Esophagus mucosa (tissue), 1 donor: ENCODE results near the gene APBB1. TPM values are rescaled to one million over a fixed set of nuclear protein-coding genes. Genes with fewer than 3 reads are reported as not detected.
A peak's percentile ranks its signal among the peaks of the same experiment; 100 is the strongest.
"Not testable (repeated sequence)": the region's sequence is repeated elsewhere in the genome, so short reads cannot be mapped to it uniquely, and the experiment has no call there.

ENCODE experiments used
- ATAC-seq: fragments of 200-7000 bp; cut with Tn5 transposase; one replicate; pipeline ENCODE4 v1.9.1; 2020
- total RNA-seq: library from RNA; stranded (reverse); gene quantifications from one replicate; pipeline ENCODE4 v1.2.4, GENCODE V29; 2023
- donor health status: DM: yes; HTN: yes; CAD: no.

APBB1 gene
- total RNA-seq, 1 donor from 2014 or later, result 2.6 TPM

GRCh38 chr11:6415797-6416196 is 3.1 kb downstream of the APBB1 start:
- no peak for ATAC-seq

GRCh38 chr11:6414874-6415328 is 4.0 kb downstream of the APBB1 start:
- no peak for ATAC-seq

DNA sequence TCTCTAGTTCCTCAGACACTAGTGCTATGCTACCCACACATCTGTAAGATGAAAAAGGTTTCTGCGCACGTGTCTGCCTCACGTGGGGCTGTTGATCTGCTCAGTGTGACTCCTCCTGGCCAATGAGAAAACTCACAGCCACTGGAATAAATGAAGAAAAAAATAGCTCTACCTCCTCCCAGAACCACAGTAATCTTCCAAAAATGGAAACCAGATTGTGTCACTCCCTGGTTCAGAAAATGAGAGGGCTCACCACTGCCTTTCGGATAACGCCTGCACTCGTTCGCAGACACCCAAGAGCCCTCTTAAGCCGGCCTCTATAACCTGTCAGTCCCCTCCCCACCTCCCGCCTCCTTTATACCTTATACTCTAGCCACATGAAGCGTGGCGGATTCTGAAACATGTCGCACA is 5.1 kb downstream of the APBB1 start:
- no peak for ATAC-seq

- no peak for ATAC-seq
These were observed 7.3 kb downstream of the APBB1 start for GRCh38 chr11:6411594-6412031.

- ATAC-seq, result peak; percentile 14
These were observed 8.0 kb downstream of the APBB1 start for GRCh38 chr11:6410695-6411430.

GRCh38 chr11:6406370-6406769 is 12.5 kb downstream of the APBB1 start:
- no peak for ATAC-seq

- no peak for ATAC-seq
These were observed 13.0 kb downstream of the APBB1 start for GRCh38 chr11:6405846-6406245.

- no peak for ATAC-seq
These were observed 13.7 kb downstream of the APBB1 start for GRCh38 chr11:6405052-6405667.

DNA sequence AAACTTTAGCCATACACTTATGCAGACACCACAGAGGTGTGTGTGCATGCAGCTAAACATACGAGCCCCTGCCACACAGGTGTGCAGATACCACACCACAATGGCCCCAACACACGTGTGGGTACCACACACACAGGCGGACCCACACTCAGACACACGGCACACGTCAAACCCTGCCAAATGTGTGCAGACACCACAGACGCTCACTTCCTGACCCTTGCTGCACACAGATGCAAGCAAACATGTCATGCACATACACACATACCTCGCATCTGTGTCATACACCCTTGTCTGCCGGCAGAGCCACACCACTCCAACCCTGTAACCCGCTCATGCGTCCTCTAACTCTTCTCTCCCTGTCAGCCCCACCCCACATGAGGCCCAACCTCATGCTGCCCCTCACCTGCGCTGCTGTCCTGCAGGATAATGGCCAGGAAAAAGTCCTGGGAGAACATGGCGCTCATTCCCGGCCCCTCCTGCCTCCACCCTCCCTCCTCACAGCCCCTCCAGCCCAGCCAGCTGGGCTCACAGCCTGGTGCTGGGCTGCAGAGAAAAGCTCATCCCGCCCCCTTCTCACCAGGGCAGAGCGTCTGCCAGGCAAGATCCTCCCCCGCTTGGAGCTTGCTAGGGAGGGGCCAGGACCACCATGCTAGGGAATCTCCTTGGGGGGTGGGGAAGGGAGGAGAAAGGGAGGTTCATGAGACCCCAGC is 14.4 kb downstream of the APBB1 start:
- no peak for ATAC-seq

- ATAC-seq, result no peak
These were observed 15.4 kb downstream of the APBB1 start for GRCh38 chr11:6403539-6403938.

DNA sequence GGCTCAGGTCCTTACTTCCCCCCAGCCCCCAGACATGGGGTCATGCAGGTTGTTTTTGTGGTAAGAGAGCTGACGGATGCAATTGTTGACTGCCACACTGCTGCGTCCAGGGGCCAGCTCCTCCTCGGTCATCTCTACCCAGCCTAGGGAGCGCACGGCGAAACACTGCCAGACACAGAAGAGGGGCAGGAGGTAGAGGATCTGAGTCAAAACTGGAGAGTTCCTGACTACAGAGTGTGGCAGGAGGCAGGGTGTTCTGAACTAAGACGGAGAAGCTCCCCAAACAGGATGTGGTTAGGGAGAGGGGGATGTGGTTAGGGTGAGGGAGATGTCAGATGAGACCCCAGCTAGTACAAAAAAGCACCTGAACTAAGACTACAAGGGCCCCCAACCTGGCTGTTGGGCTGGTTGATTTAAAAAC is 16.3 kb downstream of the APBB1 start:
- peak; percentile 47 for ATAC-seq

DNA sequence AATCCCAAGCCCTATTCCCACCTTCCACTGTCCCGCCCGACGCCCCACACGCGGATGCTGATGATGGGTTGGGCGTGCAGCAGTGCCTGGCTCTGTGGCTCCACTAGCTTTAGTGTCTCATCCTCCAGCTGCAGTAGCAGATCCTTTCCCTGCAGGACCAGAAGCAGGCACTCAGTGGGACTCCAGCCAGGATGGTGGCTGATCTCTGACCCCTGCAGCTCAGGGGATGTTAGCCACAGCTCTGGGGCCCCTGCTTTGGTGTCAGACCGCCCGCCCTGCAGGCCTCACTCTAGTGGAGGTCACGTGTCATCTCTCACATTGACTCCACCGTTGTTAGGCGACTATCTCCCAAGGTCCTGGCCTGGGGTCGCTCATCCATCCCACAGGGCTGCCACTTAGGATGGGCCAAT is 16.8 kb downstream of the APBB1 start:
- no peak for ATAC-seq

DNA sequence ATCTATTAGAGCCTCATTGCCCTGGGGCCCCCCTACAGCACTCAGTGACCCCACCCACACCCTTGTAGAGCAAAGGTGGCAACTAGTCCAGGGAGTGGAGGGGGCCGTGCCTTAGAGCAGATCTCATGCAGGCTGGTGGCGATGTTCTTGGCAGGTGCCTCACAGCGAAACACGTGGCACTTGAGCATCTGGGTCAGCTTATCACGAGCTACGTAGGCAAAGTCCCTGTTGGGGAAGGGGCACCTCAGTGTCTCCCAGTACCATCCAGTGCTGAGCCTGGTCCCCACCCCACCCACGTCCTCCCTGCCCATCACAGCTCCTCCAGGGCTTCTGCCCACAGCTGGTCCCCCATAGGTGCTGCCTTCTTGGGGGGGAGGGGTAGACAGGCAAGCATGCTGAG is 17.4 kb downstream of the APBB1 start:
- peak; percentile 6 for ATAC-seq

- no peak for ATAC-seq
These were observed 18.2 kb downstream of the APBB1 start for GRCh38 chr11:6400431-6401345.

DNA sequence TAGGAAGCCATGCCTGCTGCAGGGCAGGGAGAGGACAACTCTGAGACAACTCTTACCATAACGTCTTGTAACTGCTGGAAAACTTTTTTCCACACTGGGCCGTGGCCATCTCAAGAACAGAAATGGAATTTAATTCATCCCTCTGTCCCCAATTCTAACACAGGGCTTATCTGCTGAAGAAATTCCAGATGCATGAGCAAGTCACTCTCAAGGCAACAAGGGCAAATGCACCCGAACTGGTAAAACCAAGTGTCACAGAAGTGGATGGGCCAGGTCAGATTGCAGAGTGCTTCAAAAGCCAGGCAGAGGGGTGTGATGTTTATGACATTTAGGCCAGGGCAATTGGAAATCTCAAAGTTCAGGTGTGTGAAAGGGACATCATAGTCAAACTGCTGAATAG is 21.3 kb downstream of the APBB1 start:
- ATAC-seq, result no peak

- ATAC-seq, result no peak
These were observed 21.7 kb downstream of the APBB1 start for GRCh38 chr11:6397156-6397555.

- no peak for ATAC-seq
These were observed 23.3 kb downstream of the APBB1 start for GRCh38 chr11:6395470-6396060.

DNA sequence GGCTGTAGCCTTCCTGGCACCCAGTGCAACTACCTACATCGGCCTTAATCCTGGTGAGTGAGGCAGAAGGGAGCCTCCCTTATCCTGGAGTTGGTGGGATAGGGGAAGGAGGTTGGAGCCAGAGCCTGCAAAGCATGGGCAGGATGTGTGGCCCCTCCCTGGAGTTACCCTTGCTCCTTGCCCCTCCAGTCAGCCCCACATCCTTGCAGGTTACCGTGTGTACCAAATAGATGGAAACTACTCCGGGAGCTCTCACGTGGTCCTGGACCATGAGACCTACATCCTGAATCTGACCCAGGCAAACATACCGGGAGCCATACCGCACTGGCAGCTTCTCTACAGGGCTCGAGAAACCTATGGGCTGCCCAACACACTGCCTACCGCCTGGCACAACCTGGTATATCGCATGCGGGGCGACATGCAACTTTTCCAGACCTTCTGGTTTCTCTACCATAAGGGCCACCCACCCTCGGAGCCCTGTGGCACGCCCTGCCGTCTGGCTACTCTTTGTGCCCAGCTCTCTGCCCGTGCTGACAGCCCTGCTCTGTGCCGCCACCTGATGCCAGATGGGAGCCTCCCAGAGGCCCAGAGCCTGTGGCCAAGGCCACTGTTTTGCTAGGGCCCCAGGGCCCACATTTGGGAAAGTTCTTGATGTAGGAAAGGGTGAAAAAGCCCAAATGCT is 24.8 kb downstream of the APBB1 start:
- ATAC-seq, result no peak

GRCh38 chr11:6392251-6392650 is 26.6 kb downstream of the APBB1 start:
- not testable (repeated sequence) for ATAC-seq

DNA sequence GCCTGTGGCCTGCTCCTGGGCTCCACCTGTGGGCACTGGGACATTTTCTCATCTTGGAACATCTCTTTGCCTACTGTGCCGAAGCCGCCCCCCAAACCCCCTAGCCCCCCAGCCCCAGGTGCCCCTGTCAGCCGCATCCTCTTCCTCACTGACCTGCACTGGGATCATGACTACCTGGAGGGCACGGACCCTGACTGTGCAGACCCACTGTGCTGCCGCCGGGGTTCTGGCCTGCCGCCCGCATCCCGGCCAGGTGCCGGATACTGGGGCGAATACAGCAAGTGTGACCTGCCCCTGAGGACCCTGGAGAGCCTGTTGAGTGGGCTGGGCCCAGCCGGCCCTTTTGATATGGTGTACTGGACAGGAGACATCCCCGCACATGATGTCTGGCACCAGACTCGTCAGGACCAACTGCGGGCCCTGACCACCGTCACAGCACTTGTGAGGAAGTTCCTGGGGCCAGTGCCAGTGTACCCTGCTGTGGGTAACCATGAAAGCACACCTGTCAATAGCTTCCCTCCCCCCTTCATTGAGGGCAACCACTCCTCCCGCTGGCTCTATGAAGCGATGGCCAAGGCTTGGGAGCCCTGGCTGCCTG is 27.3 kb downstream of the APBB1 start:
- ATAC-seq, result no peak
